NCI-H2081 treated with DMSO at 0.1 percent for 48 hours (cell line): ENCODE measurements around the gene CSF2RB.

Source experiments
- DNase-seq: peaks from one replicate; lab custom pipeline; 2025; lab: John Stamatoyannopoulos, UW

CSF2RB gene

GRCh38 chr22:36913427-36914389, at the start of gene CSF2RB:
TSS of gene CSF2RB (plus strand) at chr22:36913628. CDS start at chr22:36922208, 8,580 bp downstream.
- no peak for DNase-seq

- no peak for DNase-seq
Measured at GRCh38 chr22:36863979-36864378, 49.4 kb upstream of the CSF2RB start.

DNA sequence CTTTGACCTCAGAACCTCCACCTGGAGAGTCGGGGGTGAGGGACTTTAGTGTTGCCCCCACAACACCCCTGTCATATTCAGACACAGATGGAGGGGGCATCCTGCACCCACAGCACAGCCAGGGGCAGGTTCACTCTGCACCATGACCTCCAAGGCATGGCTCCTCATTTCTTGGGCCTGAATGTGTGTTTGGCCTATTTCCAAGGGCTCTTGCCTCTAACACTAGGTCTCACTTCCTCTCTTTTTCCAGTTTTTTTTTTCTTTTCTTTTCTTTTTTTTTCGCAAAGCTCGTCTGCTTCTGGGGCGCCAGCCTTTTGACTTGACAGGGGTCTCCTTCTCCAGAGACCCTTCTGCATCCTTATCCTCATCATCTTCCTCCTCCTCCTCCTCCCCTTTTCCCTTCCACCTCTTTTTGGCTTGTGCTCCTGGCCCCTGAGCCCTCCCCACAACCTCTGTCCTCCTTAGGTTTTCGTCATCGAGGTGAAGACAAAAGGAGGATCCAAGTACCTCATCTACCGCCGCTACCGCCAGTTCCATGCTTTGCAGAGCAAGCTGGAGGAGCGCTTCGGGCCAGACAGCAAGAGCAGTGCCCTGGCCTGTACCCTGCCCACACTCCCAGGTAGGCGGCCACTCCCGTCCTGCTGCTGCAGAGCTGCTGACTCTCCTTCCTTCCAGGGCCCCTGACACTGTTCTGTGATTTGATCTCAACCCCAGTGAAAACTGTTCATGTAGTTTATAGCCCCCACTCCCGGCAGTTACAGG, 48.8 kb upstream of the CSF2RB start:
- no peak for DNase-seq

- DNase-seq: no peak
Measured at GRCh38 chr22:36865346-36865745, 48.1 kb upstream of the CSF2RB start.

GRCh38 chr22:36867695-36868094, 45.7 kb upstream of the CSF2RB start:
- no peak for DNase-seq

- DNase-seq: no peak
Measured at GRCh38 chr22:36868546-36869181, 44.8 kb upstream of the CSF2RB start.

DNA sequence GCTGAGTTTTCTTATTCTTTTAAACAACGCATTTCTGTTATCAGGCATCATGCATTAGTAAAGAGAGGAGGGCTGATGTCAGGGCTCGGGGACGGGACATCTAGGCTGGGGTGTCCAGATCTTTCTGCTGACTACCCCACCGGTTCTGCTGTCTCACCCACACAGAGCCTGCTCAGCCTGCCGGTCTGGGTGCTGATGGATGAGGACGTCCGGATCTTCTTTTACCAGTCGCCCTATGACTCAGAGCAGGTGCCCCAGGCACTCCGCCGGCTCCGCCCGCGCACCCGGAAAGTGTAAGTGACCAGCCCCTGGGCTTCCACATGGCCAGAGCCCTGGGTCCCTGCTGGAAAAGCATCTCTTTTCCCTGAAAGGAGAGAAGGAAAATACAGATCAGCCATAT, 43.2 kb upstream of the CSF2RB start:
- DNase-seq: no peak

DNA sequence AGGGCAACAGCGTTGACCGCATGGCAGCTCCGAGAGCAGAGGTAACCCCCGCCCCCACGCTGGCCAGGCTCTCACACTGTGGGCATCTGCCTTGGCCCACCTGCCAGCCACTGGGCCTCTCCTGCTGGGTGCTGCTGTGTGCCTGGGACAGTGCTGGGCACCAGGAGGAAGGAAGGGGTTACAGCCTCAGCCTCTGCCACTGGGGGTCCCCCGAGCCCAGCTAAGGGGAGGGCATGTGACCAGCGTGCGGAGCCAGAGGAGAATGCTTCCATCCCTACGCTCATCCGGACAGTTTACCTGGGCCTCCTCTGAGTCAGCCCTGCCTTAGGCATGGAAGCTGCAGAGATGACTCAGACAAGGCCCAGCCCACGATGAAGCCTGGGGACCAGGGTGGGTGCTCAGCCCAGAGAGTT, 41.8 kb upstream of the CSF2RB start:
- DNase-seq: no peak

DNA sequence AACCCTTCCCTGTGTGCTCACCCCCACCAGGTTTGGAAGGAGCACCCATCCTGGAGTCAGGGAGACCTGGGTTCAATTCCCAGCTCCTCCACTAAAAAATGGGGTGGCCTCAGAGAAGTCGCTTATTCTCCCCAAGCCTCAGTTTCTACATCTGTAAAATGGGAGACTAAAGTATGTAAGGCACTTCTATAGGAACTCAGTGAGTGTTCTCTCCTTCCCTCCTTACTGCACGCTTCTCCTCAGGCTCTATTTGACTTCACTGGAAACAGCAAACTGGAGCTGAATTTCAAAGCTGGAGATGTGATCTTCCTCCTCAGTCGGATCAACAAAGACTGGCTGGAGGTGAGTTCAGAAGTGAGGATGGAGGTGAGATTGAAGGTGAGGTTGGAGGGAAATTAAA, 41.3 kb upstream of the CSF2RB start:
- no peak for DNase-seq

- no peak for DNase-seq
Measured at GRCh38 chr22:36872866-36873498, 40.4 kb upstream of the CSF2RB start.

GRCh38 chr22:36873614-36874308, 39.7 kb upstream of the CSF2RB start:
- DNase-seq: no peak

GRCh38 chr22:36874309-36874696, 39.1 kb upstream of the CSF2RB start:
- no peak for DNase-seq

GRCh38 chr22:36874736-36875135, 38.7 kb upstream of the CSF2RB start:
- no peak for DNase-seq

- DNase-seq: no peak
Measured at GRCh38 chr22:36875741-36876140, 37.7 kb upstream of the CSF2RB start.

DNA sequence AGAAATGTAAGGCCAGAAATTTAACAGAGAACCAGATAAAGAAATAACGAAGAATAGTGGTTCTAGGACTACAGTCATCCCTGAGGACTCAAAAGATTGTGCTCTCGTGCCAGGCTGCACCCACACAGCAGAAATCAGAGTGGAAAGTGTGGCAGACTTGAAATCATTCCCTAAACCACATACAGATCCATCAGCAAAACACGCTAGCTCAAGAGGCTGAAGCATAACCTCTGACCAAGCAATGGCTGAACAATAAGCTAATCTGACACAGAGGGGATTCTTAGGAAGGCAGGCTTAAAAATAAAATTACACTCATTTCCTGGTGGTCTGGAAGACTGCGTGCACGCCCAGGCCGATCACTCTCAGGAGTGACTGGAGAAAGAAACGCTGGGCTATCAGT, 33.7 kb upstream of the CSF2RB start:
- no peak for DNase-seq

DNA sequence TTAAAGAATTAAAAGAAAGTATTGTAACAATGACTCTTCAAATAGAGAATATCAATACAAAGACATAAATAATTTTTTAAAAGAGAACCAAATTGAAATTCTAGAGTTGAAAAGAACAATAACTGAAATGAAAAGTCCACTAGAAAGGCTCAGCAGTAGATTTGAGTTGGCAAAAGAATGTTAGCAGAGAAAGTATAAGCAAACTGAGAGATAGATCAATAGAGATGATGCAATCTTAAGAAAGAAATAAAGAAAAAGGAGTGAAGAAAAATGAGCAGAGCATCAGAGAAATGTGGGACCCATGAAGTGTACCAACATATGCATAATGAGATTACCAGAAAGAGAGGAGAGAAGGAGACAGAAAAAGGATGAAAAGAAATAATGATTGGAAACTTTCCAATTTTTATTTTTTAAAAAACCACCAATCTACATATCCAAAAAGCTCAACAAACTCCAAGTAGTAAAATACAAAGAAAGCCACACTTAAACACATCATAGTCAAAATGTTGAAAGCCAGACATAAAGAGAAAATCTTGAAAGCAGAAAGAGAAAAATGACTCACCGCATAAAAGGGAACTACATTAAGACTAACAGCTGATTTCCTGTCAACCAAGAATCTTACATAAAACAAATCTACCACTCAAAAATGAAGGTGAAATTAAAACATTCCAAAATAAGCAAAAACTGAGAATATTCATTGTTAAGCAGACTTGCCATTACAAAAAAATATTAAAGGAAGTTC, 31.8 kb upstream of the CSF2RB start:
- DNase-seq: no peak

DNA sequence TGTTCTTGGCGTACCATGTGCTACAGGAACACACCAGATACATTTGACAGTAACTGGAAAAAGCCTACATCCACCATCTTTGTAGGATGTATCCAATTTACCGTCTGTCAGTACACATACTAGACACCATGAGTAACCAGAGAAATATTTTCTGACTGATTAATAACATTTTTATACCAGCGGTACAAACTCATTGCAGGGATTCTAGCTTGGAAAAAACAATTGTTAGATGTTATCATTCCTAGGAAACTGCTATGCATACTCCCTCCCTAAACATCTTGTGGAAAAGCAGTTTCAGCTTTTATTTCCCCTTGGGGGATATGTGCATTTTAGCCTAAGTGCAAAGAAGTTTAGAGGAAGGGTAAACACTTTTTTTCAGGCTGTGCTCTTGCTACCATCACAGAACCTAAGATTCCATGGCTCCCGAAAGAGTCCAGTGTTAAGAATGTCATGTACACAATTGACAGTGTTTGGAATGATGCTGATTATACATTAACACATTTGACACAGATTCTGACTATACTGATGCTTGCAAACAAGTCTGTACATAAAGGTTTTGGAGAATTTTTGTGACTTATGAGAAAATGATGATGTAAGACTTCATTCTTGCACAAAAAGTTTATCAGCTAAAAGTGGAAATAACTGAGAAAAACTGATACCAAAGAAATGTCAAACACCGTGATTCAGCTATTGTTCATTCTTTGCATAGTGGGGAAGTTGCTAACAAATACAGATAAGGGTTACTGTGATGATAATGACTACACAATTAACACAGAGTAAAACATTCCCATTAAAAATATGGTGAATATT, 28.9 kb upstream of the CSF2RB start:
- no peak for DNase-seq

- DNase-seq: no peak
Measured at GRCh38 chr22:36885474-36885873, 28.0 kb upstream of the CSF2RB start.

- no peak for DNase-seq
Measured at GRCh38 chr22:36886016-36886415, 27.4 kb upstream of the CSF2RB start.

DNA sequence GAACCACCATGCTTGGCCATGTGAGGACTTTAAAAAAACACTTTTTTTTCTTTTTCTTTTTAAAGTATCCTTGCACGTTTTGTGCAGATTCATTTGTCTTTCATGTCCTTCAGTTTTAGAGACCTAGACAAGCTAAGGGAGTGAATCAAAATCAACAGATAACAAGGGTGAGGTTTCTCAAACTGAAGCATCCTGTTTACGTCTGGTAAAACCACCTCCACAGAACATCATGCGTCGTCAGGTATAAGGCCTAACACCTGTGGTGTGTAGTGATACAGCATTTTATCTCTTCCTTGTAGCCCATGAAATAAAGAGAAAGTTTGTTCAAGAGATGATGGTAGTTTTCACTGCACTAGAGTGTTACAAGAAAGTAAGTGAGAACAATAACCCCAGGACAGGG, 26.3 kb upstream of the CSF2RB start:
- DNase-seq: no peak
